GM19467 (cell line): ENCODE results near the gene ACSM5.
"Not testable (repeated sequence)": the region's sequence is repeated elsewhere in the genome, so short reads cannot be mapped to it uniquely, and the experiment has no call there.

Experiments used
- ATAC-seq: cut with Tn5 transposase; IDR thresholded peaks from one replicate; pipeline ENCODE4 v1.9.1; 2021; ENCODE audit warnings: mild to moderate bottlenecking, moderate library complexity; ENCODE audit not compliant: unreplicated experiment

Gene ACSM5

GRCh38 chr16:20397468-20398074 is 11.8 kb upstream of the ACSM5 start:
- no peak for ATAC-seq

- no peak for ATAC-seq
These were observed 10.7 kb upstream of the ACSM5 start for GRCh38 chr16:20398603-20399002.

DNA sequence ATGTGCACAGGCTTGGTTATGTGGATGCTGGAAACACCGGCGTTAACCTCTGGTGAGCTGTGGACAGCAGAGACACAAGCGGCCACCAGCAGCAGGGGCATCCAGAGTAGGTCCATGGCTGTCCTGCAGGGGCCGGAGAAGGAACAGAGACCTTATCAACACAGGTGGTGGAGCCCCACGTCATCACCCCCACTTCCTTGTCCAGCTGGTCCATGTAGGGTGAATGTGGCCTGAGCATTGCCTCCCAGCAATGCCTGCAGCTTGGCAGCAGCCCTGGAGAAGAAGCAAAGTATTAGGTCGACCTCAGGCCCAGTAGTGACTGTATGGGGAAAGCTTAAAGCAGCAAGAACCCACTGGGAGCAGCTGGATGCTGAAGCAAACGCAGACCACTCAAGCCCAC is 10.1 kb upstream of the ACSM5 start:
- no peak for ATAC-seq

DNA sequence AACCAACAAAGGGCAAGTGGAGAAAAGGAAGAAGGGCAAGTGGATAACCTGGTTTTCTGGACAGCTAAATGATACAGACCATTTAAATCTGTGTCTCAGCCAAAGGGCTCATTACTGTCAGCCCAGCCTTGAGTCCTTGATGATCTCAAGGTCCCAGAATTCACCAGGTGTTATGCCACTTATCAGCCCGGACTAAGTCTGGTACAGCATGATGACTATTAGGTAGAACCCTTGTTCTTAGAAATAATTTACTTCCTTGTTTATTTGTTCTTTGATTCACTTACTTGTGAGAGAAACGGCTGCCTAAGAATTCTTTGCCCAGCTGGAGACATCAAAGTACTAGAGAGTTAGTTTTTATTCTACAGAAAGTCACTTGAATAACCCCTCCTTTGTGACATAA is 8.3 kb upstream of the ACSM5 start:
- no peak for ATAC-seq

GRCh38 chr16:20401475-20402016 is 7.8 kb upstream of the ACSM5 start:
- no peak for ATAC-seq

DNA sequence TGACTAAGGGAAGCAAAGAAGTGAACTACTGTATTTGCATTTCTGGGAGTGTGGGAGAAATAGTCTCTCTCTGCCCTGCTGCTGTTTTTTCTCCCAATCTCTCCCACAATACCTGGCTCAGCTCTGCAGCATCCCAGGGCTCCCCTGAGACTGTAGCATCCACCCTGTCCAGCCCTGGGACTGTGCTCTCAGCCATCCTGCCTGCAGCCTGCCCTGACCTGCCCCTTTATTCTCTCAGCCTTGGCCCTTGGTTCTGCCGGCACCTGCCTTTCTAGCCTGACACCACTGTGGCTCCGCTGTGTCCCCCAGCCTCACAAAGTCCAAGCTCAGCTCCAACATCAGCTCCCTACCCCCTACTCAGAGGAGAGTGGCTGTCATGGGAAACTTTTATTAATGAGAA is 6.7 kb upstream of the ACSM5 start:
- ATAC-seq = no peak

GRCh38 chr16:20404637-20405036 is 4.7 kb upstream of the ACSM5 start, which contains the start of gene PDILT:
Gene PDILT (minus strand): TSS chr16:20404737. CDS start chr16:20399300, 5,437 bp downstream.
- no peak for ATAC-seq

DNA sequence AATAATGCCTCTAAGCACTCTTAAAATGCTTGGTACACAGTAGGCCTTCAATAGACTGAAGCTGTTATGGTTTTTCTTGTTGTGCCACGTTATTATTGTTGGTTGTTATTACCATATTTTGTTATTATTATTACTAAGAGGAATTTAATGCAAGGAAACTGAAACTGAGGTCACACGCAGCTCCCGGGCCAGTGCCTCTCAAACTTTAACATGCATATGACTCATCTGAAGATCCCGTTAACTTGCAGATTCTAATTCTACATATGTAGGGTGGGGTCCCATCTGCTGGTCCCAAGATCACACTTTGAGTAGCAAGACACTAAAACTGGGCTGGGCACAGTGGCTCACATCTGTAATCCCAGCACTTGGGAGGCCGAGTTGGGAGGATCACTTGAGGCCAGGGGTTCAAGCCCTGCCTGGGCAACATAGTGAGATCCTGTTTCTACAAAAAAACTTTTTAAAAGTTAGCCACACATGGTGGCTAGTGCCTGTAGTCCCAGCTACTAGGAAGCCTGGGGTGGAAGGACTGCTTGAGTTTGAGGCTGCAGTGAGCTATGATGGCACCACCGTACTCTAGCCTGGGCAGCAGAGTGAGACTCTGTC is 888 bp downstream of the ACSM5 start:
- ATAC-seq = no peak

GRCh38 chr16:20411055-20411454 is 1.7 kb downstream of the ACSM5 start:
- ATAC-seq = no peak

DNA sequence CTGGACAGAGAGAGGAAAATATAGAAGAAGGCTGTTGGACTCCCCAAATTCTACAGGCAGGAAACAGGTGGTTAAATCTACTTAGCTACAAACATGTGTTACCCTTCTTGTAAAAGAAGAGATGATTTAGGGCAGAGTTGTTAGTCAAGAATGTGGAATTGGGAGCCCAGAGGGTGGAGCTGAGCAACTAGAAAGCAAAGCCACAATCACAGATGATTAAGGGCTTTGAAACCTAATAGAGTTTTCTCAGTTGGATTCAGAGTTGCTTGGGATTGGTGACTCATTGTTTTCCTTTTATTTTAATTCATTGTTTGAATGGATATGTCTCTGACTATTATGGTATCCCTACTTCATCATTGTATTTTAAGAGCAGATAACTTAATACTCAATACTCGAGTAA is 6.2 kb downstream of the ACSM5 start:
- ATAC-seq = no peak

GRCh38 chr16:20419093-20419492 is 9.8 kb downstream of the ACSM5 start:
- ATAC-seq = not testable (repeated sequence)

DNA sequence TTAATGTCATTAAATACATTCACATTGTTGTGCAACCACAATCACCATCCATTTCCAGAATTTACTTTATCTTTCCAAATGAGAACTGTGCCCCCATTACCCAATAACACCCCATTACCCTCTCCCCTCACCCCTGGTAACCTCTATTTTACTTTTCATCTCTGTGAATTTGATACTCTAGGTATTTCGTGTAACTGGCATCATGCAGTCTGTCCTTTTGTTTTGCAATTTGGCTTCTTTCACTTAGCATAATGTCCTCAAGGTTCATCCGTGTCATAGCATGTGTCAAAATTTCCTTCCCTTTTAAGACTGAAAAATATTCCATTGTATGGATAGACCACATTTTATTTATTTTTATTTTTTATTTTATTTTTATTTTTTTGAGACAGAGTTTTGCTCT is 12.4 kb downstream of the ACSM5 start:
- not testable (repeated sequence) for ATAC-seq

DNA sequence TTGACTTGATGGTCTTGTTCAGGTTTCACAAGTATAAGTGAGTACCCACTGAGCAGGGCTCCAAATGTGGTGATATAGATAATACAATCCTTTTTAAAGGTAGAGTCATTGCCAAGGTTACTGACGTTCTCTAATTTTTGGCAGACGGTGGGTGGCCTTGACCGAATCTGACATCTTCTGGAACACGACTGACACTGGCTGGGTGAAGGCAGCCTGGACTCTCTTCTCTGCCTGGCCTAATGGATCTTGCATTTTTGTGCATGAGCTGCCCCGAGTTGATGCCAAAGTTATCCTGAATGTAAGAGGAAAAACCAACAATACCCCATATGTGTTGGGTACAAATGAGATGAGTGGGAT is 14.4 kb downstream of the ACSM5 start:
- not testable (repeated sequence) for ATAC-seq

DNA sequence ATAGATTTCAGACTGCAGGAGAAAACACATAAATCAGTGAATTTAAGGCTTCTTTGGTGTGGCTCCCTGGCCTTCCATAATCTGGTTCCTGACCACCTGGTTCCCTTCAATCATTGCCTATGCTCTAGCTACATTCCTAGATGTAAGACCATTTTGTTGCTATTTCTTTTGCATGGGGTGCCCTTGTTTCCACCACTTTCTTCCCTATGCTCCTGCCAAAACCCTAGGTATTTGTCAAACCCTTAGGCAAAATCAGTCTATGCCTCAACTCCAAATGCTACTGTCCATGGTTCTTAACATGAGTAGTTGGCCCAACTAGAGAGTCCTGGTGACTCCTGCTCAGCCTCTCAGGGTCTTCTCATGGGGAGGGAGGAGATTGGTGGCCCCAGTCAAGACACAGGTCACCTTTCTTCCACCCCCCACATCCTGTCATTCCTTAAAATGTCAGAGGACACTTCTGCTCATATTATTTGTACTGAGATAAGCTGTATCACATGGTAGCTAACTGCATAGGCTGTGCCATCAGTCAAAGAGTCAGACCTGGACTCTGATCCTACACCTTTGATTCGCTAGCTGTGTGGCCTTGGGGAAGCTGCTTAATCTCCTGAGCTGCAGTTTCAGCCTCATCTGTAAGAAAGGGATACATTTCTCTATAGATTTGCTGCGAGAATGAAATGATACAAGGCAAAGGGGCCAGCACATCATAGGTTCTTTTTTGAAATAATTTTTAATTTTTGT is 15.0 kb downstream of the ACSM5 start:
- ATAC-seq = no peak

DNA sequence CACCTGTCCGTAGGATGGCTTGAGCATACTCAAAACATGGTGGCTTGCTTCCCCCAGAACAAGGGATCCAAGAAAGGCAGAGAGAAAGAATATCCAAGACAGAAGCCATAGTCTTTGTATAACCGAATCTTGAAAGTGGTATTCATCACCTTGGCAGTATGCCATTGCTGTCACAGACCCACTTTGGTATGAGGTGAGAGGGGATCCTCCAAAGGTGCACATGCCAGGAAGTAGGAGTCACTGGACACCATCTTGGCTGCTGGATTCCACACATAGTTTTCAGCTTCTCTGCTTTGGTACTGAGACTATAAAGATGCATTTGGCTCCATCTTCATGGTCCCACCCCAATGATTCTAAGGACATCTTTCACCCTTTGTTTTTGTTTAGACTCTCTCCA is 18.1 kb downstream of the ACSM5 start:
- not testable (repeated sequence) for ATAC-seq

GRCh38 chr16:20429499-20429898 is 20.2 kb downstream of the ACSM5 start:
- not testable (repeated sequence) for ATAC-seq

- not testable (repeated sequence) for ATAC-seq
These were observed 21.1 kb downstream of the ACSM5 start for GRCh38 chr16:20430480-20430879.

GRCh38 chr16:20430948-20431347 is 21.6 kb downstream of the ACSM5 start:
- ATAC-seq = no peak

DNA sequence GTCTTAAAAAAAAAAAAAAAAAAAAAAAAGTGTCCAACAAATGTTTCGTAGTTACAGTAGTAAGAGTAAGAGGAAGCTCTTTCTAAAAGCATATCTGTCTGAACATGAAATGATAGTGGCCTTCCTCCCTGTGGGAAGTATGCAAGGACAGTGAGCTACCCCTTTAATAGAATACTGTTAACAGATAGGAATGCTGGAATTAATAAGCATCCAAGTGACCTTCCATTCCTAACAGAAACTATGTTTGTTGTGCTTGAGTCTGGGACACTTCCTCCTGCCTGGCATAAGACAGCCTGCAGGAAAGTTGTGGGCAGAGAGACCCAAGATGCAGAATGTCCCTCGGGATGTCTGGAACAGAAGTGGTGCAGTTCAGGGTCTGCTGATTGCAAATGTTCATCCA is 29.6 kb downstream of the ACSM5 start:
- ATAC-seq = not testable (repeated sequence)

DNA sequence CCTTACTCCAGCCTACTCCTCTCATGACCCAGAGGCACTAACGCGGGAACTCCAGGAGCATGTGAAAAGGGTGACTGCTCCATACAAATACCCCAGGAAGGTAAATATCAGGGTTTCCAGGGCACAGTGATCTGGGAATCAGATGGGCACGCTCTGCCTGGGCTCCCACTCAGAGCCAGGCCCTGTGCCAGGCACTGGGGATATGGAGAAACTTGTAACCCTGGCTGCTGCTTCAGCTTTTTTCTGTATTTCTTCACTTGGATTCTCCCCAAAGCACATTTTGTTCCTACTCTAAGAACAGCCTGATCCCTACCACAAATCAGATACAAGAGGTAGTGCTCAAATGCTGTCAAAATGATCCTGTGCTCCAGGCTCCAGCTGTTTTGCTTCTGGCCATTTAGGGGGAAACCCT is 30.5 kb downstream of the ACSM5 start:
- not testable (repeated sequence) for ATAC-seq

- ATAC-seq = not testable (repeated sequence)
These were observed 31.4 kb downstream of the ACSM5 start for GRCh38 chr16:20440731-20441130.

- ATAC-seq = no peak
These were observed 31.9 kb downstream of the ACSM5 start for GRCh38 chr16:20441191-20441590.
